DLD1 (cell line): ENCODE data around the gene FRK.

Experiments used
- in situ Hi-C: cut with HindIII; loops from 2 replicates; pipeline ENCODE4 v1.10.0; 2017; ENCODE audit warnings: low sequenced_read_pairs

Gene FRK

DNA sequence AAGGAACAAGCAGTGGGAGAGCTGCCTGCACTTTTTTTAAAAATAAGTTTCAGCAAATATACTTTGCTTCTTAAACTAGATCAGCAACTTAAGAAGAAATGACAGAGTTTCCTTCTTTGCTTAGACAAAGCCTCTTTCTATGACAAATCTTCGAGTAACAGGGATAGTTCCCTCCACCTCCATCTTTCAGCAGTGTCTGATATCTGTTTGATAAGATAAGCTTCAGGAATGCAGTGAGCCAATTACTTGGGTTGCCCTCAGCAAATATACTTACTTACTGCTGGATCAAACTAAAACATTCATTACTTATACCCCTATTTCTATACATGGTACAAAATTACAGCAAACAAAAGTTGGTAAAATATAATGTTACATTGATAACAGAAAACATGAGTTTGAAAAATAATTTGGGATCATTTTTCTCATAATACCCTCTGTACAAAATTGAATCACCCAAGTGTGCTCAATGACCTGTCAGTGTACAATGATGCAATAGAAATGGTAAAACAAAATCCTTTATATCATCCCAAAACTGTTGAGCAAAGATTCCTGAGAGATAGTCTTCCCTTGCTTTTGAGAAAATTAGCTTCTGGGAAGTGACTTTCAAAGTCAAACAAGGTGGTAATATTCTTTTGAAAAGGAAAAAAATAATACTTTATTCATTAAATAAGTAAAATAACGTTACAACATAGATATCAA lies 24.5 kb downstream of the FRK start:
- in situ Hi-C loops: no loop called here

- in situ Hi-C loops: no loop called here
Measured at GRCh38 chr6:116035616-116036015, 25.1 kb downstream of the FRK start.

- in situ Hi-C loops: no loop called here
Measured at GRCh38 chr6:116034327-116034726, 26.4 kb downstream of the FRK start.

- in situ Hi-C loops: no loop called here
Measured at GRCh38 chr6:116033687-116034303, 26.9 kb downstream of the FRK start.

DNA sequence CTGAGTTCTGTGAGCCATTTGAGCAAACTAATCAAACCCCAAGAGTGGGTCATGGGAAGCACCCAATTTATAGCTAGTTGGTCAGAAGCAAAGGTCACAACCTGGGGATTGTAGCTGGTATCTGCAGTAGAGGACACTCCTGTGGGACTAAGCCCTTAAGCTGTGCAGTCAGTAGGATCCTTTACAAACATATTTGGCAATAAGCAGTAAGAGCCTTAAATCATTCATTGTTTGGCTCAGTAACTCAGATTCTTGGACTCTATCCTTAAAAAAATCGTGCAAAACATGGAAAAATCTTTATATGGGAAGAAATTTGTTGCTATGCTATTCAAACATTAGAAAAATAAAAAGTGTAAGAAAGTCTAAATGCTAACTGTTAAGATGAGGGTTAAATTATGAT lies 29.9 kb downstream of the FRK start:
- in situ Hi-C loops: no loop called here

- in situ Hi-C loops: no loop called here
Measured at GRCh38 chr6:116029535-116029934, 31.2 kb downstream of the FRK start.

GRCh38 chr6:116028233-116028632 lies 32.5 kb downstream of the FRK start:
- in situ Hi-C loops: no loop called here

GRCh38 chr6:116027801-116028200 lies 32.9 kb downstream of the FRK start:
- in situ Hi-C loops: no loop called here

- in situ Hi-C loops: no loop called here
Measured at GRCh38 chr6:116025405-116025804, 35.3 kb downstream of the FRK start.

- in situ Hi-C loops: no loop called here
Measured at GRCh38 chr6:116022841-116023445, 37.7 kb downstream of the FRK start.

DNA sequence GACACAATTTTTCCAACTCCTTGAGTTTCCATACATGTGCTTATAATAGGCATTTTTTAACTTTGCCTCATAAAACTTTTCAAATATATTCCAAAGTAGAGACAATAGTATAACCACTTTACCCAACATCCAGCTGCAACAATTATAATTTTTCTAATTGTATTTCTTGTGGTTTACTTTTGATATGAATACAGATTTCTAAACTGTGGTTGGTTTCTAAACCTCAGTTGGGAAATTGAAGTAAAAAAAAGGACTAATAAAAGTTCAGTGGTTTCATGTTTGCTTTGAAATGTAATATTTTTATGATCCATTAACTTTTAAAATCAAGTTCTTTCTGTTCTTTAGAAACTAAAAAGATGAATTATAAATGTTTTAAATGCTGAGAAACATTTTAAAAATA lies 40.0 kb downstream of the FRK start:
- in situ Hi-C loops: no loop called here

DNA sequence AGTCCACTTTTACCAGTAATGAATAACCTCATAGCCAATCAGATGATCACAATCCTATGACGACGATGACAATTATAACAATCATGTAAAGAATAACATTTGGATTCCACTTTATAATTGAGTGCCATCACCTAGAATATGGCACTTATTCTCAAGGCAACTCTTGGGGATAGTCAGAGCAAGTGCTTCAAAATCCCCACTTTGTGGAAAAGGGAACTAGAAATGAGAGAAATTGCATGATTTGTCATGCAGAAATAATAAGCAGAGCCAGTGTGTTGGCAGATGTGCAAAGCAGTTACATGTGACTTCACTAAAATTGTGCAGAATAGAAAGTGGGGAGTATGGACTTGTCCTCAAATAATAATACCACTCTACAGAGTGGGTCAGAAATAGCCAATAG lies 41.3 kb downstream of the FRK start:
- in situ Hi-C loops: no loop called here

GRCh38 chr6:116018976-116019375 lies 41.7 kb downstream of the FRK start:
- in situ Hi-C loops: no loop called here

DNA sequence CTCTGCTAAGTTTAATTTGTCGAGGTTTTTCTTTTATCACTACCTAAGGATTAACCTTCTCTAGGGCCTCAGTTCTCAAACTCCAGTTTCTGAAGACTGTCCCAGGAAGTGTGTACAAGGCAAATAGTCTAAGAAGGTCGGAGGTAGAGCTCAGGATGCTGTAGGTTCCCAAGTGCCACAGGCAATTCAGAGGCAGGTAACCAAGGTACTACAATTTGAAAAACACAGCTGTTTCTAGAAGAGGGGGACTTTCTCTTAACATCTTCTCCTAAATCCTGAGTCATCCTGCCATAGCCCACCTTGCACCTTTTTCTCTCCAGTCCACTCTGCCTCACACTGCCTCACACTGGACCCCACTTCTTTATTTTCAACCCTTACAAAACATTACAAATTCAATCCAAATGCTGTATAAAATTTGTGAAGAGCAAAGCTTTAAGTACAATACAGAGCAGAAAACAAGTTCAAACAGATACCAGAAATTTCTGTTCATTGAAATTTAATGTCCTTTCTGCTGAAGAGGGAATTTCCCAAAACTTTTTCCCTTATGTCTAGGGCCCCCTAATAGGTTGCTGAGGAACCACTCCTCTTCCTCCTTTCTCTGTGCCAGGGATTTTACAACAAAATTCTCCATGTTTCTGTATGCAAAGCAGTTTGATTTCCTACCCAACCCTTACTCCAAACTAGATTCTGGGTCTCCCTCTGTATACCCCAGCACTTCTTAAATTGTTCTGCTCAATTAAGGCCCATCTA lies 43.0 kb downstream of the FRK start:
- in situ Hi-C loops: no loop called here

DNA sequence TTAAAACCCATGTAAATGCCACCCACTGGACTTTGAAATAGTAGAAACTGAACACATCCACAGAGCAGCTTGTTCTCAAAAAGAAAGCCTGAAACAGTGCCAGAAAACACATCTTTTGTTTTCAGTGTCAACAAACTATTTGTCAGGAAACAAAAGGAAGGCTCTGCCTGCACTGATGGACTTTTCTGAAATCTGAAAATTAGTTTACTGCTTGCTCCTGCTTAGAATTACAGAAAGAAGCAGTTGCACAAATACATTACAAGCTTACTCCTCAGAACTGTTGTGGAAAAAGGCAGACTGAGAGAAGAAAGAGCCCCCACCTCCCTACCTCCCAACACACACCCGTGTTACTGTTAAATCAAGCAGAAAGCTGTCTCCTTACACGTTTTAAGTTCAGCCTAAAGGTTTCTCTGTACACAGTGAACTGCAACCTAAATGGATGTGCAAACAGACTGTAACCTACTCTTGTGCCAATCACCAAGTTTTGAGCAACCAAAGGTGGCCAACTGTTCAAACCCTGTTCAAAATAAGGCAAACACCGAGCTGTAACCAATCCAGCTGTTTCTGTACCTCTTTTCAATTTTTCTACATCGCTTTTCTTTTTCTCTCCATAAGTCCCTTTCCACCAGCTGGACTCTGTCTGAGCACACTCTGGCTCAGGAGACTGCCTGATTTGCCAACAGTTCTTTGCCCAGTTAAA lies 43.7 kb downstream of the FRK start:
- in situ Hi-C loops: no loop called here

GRCh38 chr6:116015983-116016382 lies 44.7 kb downstream of the FRK start:
- in situ Hi-C loops: no loop called here

GRCh38 chr6:116015561-116015960 lies 45.1 kb downstream of the FRK start:
- in situ Hi-C loops: no loop called here

GRCh38 chr6:116012951-116013350 lies 47.7 kb downstream of the FRK start:
- in situ Hi-C loops: no loop called here

DNA sequence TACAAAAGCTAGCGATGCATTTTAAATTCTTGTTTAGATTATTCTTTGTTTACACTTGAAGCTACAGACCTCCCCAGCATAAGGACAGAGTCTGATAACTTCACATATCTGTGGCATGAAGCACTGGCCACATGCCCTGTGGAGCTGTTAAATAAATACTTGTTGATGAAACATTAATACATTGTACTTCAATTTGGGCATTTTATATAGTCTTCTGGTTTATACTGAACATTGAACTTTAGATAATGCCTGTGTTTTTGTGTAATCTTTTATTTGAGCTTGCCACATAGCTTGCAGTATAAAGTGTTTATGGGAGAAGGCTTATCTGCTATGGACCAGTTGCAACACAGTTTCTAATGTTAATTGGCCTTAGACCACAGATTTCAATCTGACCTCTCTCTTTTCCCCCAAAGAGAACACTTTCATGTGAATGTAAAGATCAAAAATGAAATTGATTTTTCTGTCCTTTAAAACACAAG lies 48.2 kb downstream of the FRK start:
- in situ Hi-C loops: no loop called here

DNA sequence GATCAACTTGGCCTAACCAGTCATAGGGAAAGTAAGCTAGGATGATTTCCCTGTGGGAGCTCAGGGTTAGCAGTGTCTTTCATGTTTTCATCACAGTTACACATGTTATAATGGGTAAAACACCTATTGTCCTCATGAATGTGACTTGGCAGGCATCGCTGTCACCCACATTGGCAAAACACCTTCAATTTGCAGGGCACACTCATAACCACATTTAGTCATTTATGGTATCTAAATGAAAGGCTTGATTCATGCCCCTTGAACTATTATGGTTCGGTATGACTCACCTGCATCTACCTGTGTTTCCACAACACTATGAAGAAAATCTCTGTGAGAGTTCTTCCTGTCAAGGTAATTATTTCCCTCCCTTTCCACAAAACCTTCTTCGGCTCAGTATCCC lies 49.2 kb downstream of the FRK start:
- in situ Hi-C loops: no loop called here

DNA sequence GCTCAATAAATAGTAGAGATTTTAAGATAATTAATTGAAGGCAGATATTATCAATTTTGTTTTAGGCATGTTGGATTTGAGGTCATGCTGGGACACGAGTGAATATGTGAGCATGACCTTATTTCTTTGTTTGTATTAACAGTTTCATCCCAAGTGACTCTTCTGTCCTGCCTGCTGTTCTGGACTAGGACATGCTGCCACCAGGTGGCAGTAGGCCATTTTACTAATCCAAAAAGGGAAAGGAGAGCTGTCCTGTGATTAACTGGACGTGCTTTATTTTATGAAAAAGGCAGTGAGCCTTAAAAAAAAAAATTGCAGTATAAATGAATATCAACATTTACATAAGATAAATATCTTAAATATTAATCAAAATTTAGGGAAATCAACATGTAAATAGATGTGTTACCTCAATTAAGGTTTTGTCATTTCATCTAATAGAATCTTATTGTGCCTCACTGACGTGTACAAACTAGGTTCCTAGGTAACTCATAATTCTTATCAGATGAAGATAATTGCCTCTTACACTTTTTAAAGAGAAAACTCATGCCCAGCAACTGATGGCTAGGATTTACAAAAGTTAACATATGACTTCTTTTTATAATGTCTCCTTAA lies 49.8 kb downstream of the FRK start:
- in situ Hi-C loops: no loop called here
